ENCODE measurements around the gene DCHS1. TPM values are rescaled to one million over a fixed set of nuclear protein-coding genes. Genes with fewer than 3 reads are reported as not detected.

DCHS1 gene
- total and polyA plus RNA-seq, 2 of the 13 experiments (the other 11 are each of a cell fraction or from before 2014, with no cell fraction given), result under 0.01 to 0.03 TPM

- no peak; the same call in none of the 2 replicates for TF ChIP-seq CAMTA2 (CRISPR knock-in tag; IDR thresholded peaks at IDR 0.05; ENCODE audit: borderline replicate concordance)
- peak; percentile 70 for TF ChIP-seq GABPA (IDR thresholded peaks at IDR 0.05; ENCODE audit: low read depth, low read length)
- peak; percentile 91 for TF ChIP-seq GABPA (CRISPR knock-in tag; IDR thresholded peaks at IDR 0.05; ENCODE audit: low read depth)
- peak; percentile 61; the same call in 1 of the 2 replicates for TF ChIP-seq ZNF414 (CRISPR knock-in tag; IDR thresholded peaks at IDR 0.05)
- TF ChIP-seq MTA1 (CRISPR knock-in tag; IDR thresholded peaks at IDR 0.05; ENCODE audit: borderline replicate concordance), result peak; percentile 70; the same call in 1 of the 2 replicates
- TF ChIP-seq ZBTB38 (CRISPR knock-in tag; IDR thresholded peaks at IDR 0.05), result peak; percentile 63; the same call in 1 of the 2 replicates
- TF ChIP-seq ARID5B (CRISPR knock-in tag; IDR thresholded peaks at IDR 0.05), result peak; percentile 46
- peak; percentile 92; the same call in 1 of the 2 replicates for TF ChIP-seq RFXAP (CRISPR knock-in tag; IDR thresholded peaks at IDR 0.05; ENCODE audit: borderline replicate concordance)
- no peak for TF ChIP-seq ZNF572 (CRISPR knock-in tag; IDR thresholded peaks at IDR 0.05)
- peak; percentile 90 for TF ChIP-seq IKZF4 (CRISPR knock-in tag; IDR thresholded peaks at IDR 0.05; ENCODE audit: borderline replicate concordance, low read depth, not compliant biosample characterization)
- no peak for TF ChIP-seq ZSCAN30 (CRISPR knock-in tag; IDR thresholded peaks at IDR 0.05)
- TF ChIP-seq ZBTB20 (CRISPR knock-in tag; IDR thresholded peaks at IDR 0.05; ENCODE audit: borderline replicate concordance, low read depth), result peak; percentile 61; the same call in 1 of the 2 replicates
- no peak for TF ChIP-seq KLF15 (CRISPR knock-in tag; IDR thresholded peaks at IDR 0.05; ENCODE audit: borderline replicate concordance)
- no peak for TF ChIP-seq NR2F6 (IDR thresholded peaks at IDR 0.05)
- no peak; the same call in 1 of the 2 replicates for TF ChIP-seq NR2F6 (CRISPR knock-in tag; IDR thresholded peaks at IDR 0.05)
- no peak for TF ChIP-seq MAF1 (CRISPR knock-in tag; IDR thresholded peaks at IDR 0.05; ENCODE audit: borderline replicate concordance)
- peak; percentile 83; the same call in 1 of the 2 replicates for TF ChIP-seq ZNF138 (CRISPR knock-in tag; IDR thresholded peaks at IDR 0.05; ENCODE audit: low read depth)
- no peak for TF ChIP-seq NFE2L2 (IDR thresholded peaks at IDR 0.05; ENCODE audit: low read length)
- TF ChIP-seq ZNF609 (CRISPR knock-in tag; IDR thresholded peaks at IDR 0.05; ENCODE audit: borderline replicate concordance), result peak; percentile 81
- peak; percentile 78; the same call in 1 of the 2 replicates for TF ChIP-seq ZNF788 (CRISPR knock-in tag; IDR thresholded peaks at IDR 0.05; ENCODE audit: borderline replicate concordance)
These were observed 27.6 kb upstream of the DCHS1 start, which contains the start of gene MRPL17 (continued) for GRCh38 chr11:6682936-6683861.
